DND-41 (cell line): ENCODE measurements around the gene GABARAPL1.
"Not testable (repeated sequence)": the region's sequence is repeated elsewhere in the genome, so short reads cannot be mapped to it uniquely, and the experiment has no call there.

Experiments used
- ATAC-seq: fragments of 200-7000 bp; cut with Tn5 transposase; 3 replicates; pipeline ENCODE4 v1.9.1; 2021; ENCODE audit warnings: low read depth; ENCODE audit not compliant: insufficient read depth
- DNase-seq: peaks from one replicate; pipeline ENCODE4 v3.0.0-alpha.2; 2020
- H2AFZ ChIP-seq: 2 replicates; pipeline ENCODE4 v1.6.0; 2012; ENCODE audit warnings: low read depth, low read length
- H3K27ac ChIP-seq: 2 replicates; pipeline ENCODE4 v1.5.1; 2012; ENCODE audit warnings: low read length, inconsistent platforms
- H3K27me3 ChIP-seq: fragments of 200-600 bp; sonication (generic); 2 replicates; pipeline ENCODE4 v1.6.0; 2012; ENCODE audit warnings: low read length, mild to moderate bottlenecking, inconsistent platforms; ENCODE audit not compliant: insufficient read depth, poor library complexity
- H3K36me3 ChIP-seq: 2 replicates; pipeline ENCODE4 v1.5.1; 2012; ENCODE audit warnings: low read length, inconsistent platforms; ENCODE audit not compliant: insufficient read depth
- H3K4me1 ChIP-seq: 2 replicates; pipeline ENCODE4 v1.5.1; 2012; ENCODE audit warnings: mild to moderate bottlenecking, low read length; ENCODE audit not compliant: insufficient read depth
- H3K4me2 ChIP-seq: 2 replicates; pipeline ENCODE4 v1.6.0; 2012; ENCODE audit warnings: mild to moderate bottlenecking, moderate library complexity, low read length, inconsistent platforms; ENCODE audit not compliant: insufficient read depth
- H3K4me3 ChIP-seq, 2 experiments: fragments of 200-600 bp in 1 of 2; shearing (Covaris generic) in 1 of 2; 2 replicates each; pipeline ENCODE4 v1.5.1; 2012 to 2016; ENCODE audit warnings: inconsistent platforms in 2 of 2, low read length in 2 of 2, mild to moderate bottlenecking in 2 of 2, low read depth in 1 of 2, moderate library complexity in 1 of 2
- H3K79me2 ChIP-seq: 2 replicates; pipeline ENCODE4 v1.6.0; 2012; ENCODE audit warnings: low read length, inconsistent platforms; ENCODE audit not compliant: insufficient read depth
- H3K9ac ChIP-seq: 2 replicates; pipeline ENCODE4 v1.6.0; 2012; ENCODE audit warnings: low read depth, mild to moderate bottlenecking, inconsistent platforms, low read length, moderate library complexity
- H3K9me3 ChIP-seq: 2 replicates; pipeline ENCODE4 v1.5.1; 2012; ENCODE audit warnings: low read length, moderate library complexity, mild to moderate bottlenecking, inconsistent platforms; ENCODE audit not compliant: insufficient read depth, severe bottlenecking
- H4K20me1 ChIP-seq: 2 replicates; pipeline ENCODE4 v1.6.0; 2012; ENCODE audit warnings: low read length; ENCODE audit not compliant: insufficient read depth
- EZH2 ChIP-seq: IDR thresholded peaks from 3 replicates; pipeline ENCODE4 v1.6.1; 2012; ENCODE audit warnings: borderline replicate concordance, low read depth, mild to moderate bottlenecking, moderate library complexity, low read length, inconsistent platforms; ENCODE audit not compliant: severe bottlenecking
- TF ChIP-seq, protein P1 (sequence below): IDR thresholded peaks from 2 replicates; pipeline ENCODE4 v1.5.1; 2012; ENCODE audit warnings: borderline replicate concordance, low read length, moderate library complexity, mild to moderate bottlenecking; ENCODE audit not compliant: poor library complexity, severe bottlenecking; ENCODE audit errors: extremely low read depth

Gene GABARAPL1

DNA sequence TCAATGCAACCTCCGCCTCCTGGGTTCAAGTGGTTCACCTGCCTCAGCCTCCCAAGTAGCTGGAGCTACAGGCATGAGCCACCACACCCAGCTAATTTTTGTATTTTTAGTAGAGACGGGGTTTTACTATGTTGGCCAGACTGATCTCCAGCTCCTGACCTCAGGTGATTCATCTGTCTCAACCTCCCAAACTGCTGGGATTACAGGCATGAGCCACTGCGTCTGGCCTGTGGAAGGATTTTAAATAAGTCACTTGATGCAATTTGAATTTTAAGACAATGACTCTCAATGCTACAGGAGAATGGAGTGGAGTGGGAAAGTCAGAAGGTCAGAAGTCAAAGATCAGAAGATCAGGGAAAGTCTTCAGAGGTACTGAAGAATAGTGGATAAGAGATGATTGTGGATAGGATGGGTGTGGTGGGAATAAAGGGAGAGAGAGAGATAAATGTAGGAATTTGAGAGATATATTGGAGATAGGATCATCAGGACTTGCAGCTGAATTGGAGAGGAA is 18.5 kb upstream of the GABARAPL1 start:
- Histone ChIP-seq H3K27me3 (no peaks in the 10 kb centered on the region), H3K4me2 (no peak overlapping the region), H2AFZ (no peak overlapping the region), H3K36me3 (no peaks in the 10 kb centered on the region), H3K4me1 (no peaks in the 10 kb centered on the region), H3K27ac (no peak overlapping the region), H3K9me3 (no peaks in the 10 kb centered on the region), H3K9ac (no peak overlapping the region), H4K20me1 (no peaks in the 10 kb centered on the region), H3K79me2 (no peaks in the 10 kb centered on the region), H3K4me3 (no peak overlapping the region)
- DNase-seq (no peak), ATAC-seq (no peak)
- TF ChIP-seq EZH2: no peak
- TF ChIP-seq, protein P1, sequence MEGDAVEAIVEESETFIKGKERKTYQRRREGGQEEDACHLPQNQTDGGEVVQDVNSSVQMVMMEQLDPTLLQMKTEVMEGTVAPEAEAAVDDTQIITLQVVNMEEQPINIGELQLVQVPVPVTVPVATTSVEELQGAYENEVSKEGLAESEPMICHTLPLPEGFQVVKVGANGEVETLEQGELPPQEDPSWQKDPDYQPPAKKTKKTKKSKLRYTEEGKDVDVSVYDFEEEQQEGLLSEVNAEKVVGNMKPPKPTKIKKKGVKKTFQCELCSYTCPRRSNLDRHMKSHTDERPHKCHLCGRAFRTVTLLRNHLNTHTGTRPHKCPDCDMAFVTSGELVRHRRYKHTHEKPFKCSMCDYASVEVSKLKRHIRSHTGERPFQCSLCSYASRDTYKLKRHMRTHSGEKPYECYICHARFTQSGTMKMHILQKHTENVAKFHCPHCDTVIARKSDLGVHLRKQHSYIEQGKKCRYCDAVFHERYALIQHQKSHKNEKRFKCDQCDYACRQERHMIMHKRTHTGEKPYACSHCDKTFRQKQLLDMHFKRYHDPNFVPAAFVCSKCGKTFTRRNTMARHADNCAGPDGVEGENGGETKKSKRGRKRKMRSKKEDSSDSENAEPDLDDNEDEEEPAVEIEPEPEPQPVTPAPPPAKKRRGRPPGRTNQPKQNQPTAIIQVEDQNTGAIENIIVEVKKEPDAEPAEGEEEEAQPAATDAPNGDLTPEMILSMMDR: no peak

DNA sequence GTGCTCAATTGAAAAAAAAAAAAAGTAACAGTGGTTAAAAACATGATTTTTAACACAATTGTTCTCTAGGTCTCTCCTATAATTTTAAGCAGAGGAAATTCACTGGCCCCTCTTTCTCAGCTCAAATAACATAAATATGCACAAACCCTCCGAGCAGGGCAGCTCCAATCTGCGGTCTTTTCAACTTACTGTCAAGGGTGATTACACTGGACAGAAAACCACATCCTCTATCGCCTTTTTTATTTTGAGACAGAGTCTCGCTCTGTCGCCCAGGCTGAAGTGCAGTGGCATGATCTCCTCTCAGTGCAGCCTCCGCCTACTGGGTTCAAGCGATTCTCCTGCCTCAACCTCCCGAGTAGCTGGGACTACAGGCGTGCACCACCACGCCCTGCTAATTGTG is 16.5 kb upstream of the GABARAPL1 start:
- ATAC-seq (no peak), DNase-seq (no peak)
- Histone ChIP-seq H4K20me1 (no peaks in the 10 kb centered on the region), H3K79me2 (no peaks in the 10 kb centered on the region), H3K9me3 (no peaks in the 10 kb centered on the region), H3K4me3 (no peak overlapping the region), H3K27ac (no peak overlapping the region), H2AFZ (no peak overlapping the region), H3K4me1 (no peaks in the 10 kb centered on the region), H3K36me3 (no peaks in the 10 kb centered on the region), H3K9ac (no peak overlapping the region), H3K27me3 (no peaks in the 10 kb centered on the region), H3K4me2 (no peak overlapping the region)
- TF ChIP-seq, protein P1: no peak
- TF ChIP-seq EZH2: no peak

DNA sequence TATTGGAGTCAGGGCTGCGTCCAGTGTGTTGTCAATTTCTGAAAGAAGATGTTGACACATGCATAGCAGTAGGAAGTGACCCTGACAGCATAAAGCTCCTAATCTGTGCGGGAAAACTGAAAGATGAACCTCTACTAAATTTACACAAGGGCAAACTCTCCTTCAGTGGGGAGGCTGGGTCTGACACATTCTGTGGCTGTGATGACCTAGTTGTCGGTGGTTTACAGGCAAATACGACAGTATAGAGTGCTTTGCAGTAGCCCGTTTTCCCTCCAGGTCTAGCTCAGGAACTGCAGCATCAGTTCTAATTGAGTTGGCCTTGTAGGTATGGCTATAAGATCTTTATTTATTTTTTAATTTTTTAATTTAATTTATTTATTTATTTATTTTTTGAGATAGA is 14.8 kb upstream of the GABARAPL1 start:
- no peak for TF ChIP-seq EZH2
- TF ChIP-seq, protein P1: no peak
- Histone ChIP-seq H3K36me3 (no peaks in the 10 kb centered on the region), H3K27ac (no peak overlapping the region), H3K4me1 (no peaks in the 10 kb centered on the region), H3K27me3 (no peaks in the 10 kb centered on the region), H2AFZ (no peak overlapping the region), H4K20me1 (no peaks in the 10 kb centered on the region), H3K9ac (no peak overlapping the region), H3K4me2 (no peak overlapping the region), H3K9me3 (no peaks in the 10 kb centered on the region), H3K4me3 (no peak overlapping the region), H3K79me2 (no peaks in the 10 kb centered on the region)
- ATAC-seq: no peak
- no peak for DNase-seq

DNA sequence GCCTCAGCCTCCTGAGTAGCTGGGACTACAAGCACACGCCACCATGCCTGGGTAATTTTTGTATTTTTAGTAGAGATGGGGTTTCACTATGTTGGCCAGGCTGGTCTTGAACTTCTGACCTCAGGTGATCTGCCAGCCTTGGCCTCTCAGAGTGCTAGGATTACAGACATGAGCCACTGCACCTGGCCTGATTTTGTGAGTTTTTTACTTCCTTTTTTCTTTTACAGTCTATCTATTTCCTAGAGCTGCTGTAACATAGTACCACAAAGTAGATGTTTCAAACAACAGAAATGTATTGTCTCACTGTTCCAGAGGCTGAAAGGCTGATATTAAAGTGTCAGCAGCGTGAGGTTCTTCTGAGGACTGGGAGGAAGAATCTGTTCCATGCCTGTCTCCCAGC is 8.2 kb upstream of the GABARAPL1 start:
- H3K27me3 ChIP-seq, H3K4me2 ChIP-seq, H3K27ac ChIP-seq, H2AFZ ChIP-seq, H3K9ac ChIP-seq, H3K9me3 ChIP-seq, H4K20me1 ChIP-seq, H3K36me3 ChIP-seq, DNase-seq, H3K4me3 ChIP-seq, H3K4me1 ChIP-seq, H3K79me2 ChIP-seq, ATAC-seq: not testable (repeated sequence)
